GM23338 (cell line): ENCODE data around the gene MEGF11. TPM values are rescaled to one million over a fixed set of nuclear protein-coding genes. Genes with fewer than 3 reads are reported as not detected.

Experiments used
- ATAC-seq: fragments of 200-7000 bp; cut with Tn5 transposase; 3 replicates; pipeline ENCODE4 v1.9.1; 2020
- DNase-seq: peaks from one replicate; pipeline ENCODE4 v3.0.0-alpha.2; 2015; ENCODE audit warnings: low spot score
- H2AFZ ChIP-seq: fragments of 200-600 bp; sonication (generic); 2 replicates; pipeline ENCODE4 v1.8.0; 2016; ENCODE audit warnings: antibody characterized with exemption, mild to moderate bottlenecking, moderate library complexity
- H3F3A ChIP-seq: fragments of 200-600 bp; sonication (generic); replicated peaks from 2 replicates; pipeline ENCODE4 v1.8.0; 2017; ENCODE audit warnings: antibody characterized with exemption, mixed run types, low read depth
- H3K27ac ChIP-seq: fragments of 200-600 bp; sonication (generic); 2 replicates; pipeline ENCODE4 v1.6.1; 2016; ENCODE audit warnings: low read depth
- H3K27me3 ChIP-seq: fragments of 200-600 bp; sonication (generic); 2 replicates; pipeline ENCODE4 v1.8.0; 2016; ENCODE audit warnings: mild to moderate bottlenecking, mixed run types, moderate library complexity; ENCODE audit not compliant: insufficient read depth
- H3K36me3 ChIP-seq: fragments of 200-600 bp; sonication (generic); 2 replicates; pipeline ENCODE4 v1.8.0; 2016; ENCODE audit warnings: mild to moderate bottlenecking; ENCODE audit not compliant: insufficient read depth
- H3K4me1 ChIP-seq: fragments of 200-600 bp; sonication (generic); 2 replicates; pipeline ENCODE4 v1.8.0; 2016; ENCODE audit warnings: mild to moderate bottlenecking, moderate library complexity; ENCODE audit not compliant: insufficient read depth
- H3K4me2 ChIP-seq: fragments of 200-600 bp; sonication (generic); 2 replicates; pipeline ENCODE4 v1.7.1; 2017; ENCODE audit warnings: mixed run types
- H3K4me3 ChIP-seq: fragments of 200-600 bp; sonication (generic); 2 replicates; pipeline ENCODE4 v1.6.1; 2016; ENCODE audit warnings: mixed run types
- H3K79me2 ChIP-seq: fragments of 200-600 bp; sonication (generic); replicated peaks from 2 replicates; pipeline ENCODE4 v1.8.0; 2017; ENCODE audit warnings: mild to moderate bottlenecking; ENCODE audit not compliant: insufficient read depth
- H3K9me2 ChIP-seq: fragments of 200-600 bp; sonication (generic); 2 replicates; pipeline ENCODE4 v1.8.0; 2017; ENCODE audit not compliant: insufficient read depth
- H4K20me1 ChIP-seq: fragments of 200-600 bp; sonication (generic); replicated peaks from 2 replicates; pipeline ENCODE4 v1.8.0; 2017; ENCODE audit warnings: mild to moderate bottlenecking; ENCODE audit not compliant: insufficient read depth
- H3K27ac Mint-ChIP-seq: 2 replicates; pipeline ENCODE4 v1.8.0; 2020; ENCODE audit warnings: inconsistent platforms, mild to moderate bottlenecking, moderate library complexity, mixed read lengths
- H3K27me3 Mint-ChIP-seq: 3 replicates; pipeline ENCODE4 v1.8.0; 2022; ENCODE audit warnings: low read depth, mild to moderate bottlenecking, moderate library complexity, mixed read lengths, inconsistent platforms; ENCODE audit not compliant: insufficient read depth, poor library complexity
- H3K36me3 Mint-ChIP-seq: 3 replicates; pipeline ENCODE4 v1.8.0; 2021; ENCODE audit warnings: low read depth, mild to moderate bottlenecking, inconsistent platforms, moderate library complexity, mixed read lengths
- H3K4me1 Mint-ChIP-seq: 3 replicates; pipeline ENCODE4 v1.8.0; 2020; ENCODE audit warnings: mild to moderate bottlenecking, inconsistent platforms, mixed read lengths
- H3K4me3 Mint-ChIP-seq: 3 replicates; pipeline ENCODE4 v1.8.0; 2021; ENCODE audit warnings: moderate library complexity, mild to moderate bottlenecking, inconsistent platforms, mixed read lengths
- H3K9me3 Mint-ChIP-seq: 3 replicates; pipeline ENCODE4 v1.8.0; 2020; ENCODE audit warnings: moderate library complexity, mild to moderate bottlenecking, inconsistent platforms, mixed read lengths
- CTCF ChIP-seq, 2 experiments: fragments of 200-600 bp in 1 of 2; sonication (generic) in 1 of 2; conservative IDR thresholded peaks; 2 replicates each; pipeline versions ENCODE4 v1.5.1 to v1.6.1; 2016 to 2017; ENCODE audit warnings: antibody characterized with exemption in 2 of 2, low read depth in 2 of 2, mild to moderate bottlenecking in 2 of 2, moderate library complexity in 1 of 2
- ETS1 ChIP-seq: IDR thresholded peaks from 2 replicates; pipeline ENCODE4 v1.6.1; 2016; ENCODE audit warnings: antibody characterized with exemption
- EZH2 ChIP-seq: fragments of 200-600 bp; sonication (generic); IDR thresholded peaks from one replicate; pipeline ENCODE4 v1.8.0; 2017; ENCODE audit warnings: antibody characterized with exemption, mild to moderate bottlenecking, low read depth; ENCODE audit not compliant: unreplicated experiment
- EZH2phosphoT487 ChIP-seq: fragments of 200-600 bp; sonication (generic); IDR thresholded peaks from one replicate; pipeline ENCODE4 v1.8.1; 2018; ENCODE audit warnings: antibody characterized with exemption; ENCODE audit not compliant: unreplicated experiment
- JUNB ChIP-seq: IDR thresholded peaks from one replicate; pipeline ENCODE4 v1.6.1; 2016; ENCODE audit warnings: antibody characterized with exemption; ENCODE audit not compliant: unreplicated experiment
- NANOG ChIP-seq: IDR thresholded peaks from 2 replicates; pipeline ENCODE4 v1.6.1; 2016; ENCODE audit warnings: antibody characterized with exemption, borderline replicate concordance
- POLR2AphosphoS5 ChIP-seq: IDR thresholded peaks from 2 replicates; pipeline ENCODE4 v1.6.1; 2016; ENCODE audit warnings: antibody characterized with exemption, low read depth
- REST ChIP-seq: IDR thresholded peaks from one replicate; pipeline ENCODE4 v1.6.1; 2018; ENCODE audit warnings: antibody characterized with exemption; ENCODE audit not compliant: unreplicated experiment
- ZNF331 ChIP-seq: fragments of 250-450 bp; sonication (Bioruptor Pico); IDR thresholded peaks from 2 replicates; pipeline ENCODE4 v1.5.0; 2020; ENCODE audit warnings: low read depth, mild to moderate bottlenecking, moderate library complexity
- polyA plus RNA-seq: library from polyadenylated mRNA; unstranded; fragments of >200 nt; fragmentation: Nextera tagmentation; extraction: Ambion mirVana; gene quantifications from 2 replicates; pipeline ENCODE4 v1.2.1, GENCODE V29; 2016
- total RNA-seq: library from RNA; depleted of rRNA; stranded (reverse); fragments of >200 nt; shearing (Covaris generic); gene quantifications from 2 replicates; pipeline ENCODE4 v1.2.3, GENCODE V29; 2014

Gene MEGF11
- total and polyA plus RNA-seq, 2 experiments from 2014 or later = 1.3 to 1.9 TPM

GRCh38 chr15:66233487-66234415 lies 19.8 kb downstream of the MEGF11 start:
- Mint-ChIP-seq H3K27ac (peak overlapping the region; percentile 44; the same call in 1 of the 2 replicates), H3K9me3 (peaks cover 3% of the 10 kb centered on the region; the same call in 1 of the 3 replicates), H3K4me1 (peaks cover 18% of the 10 kb centered on the region), H3K36me3 (peaks cover 3% of the 10 kb centered on the region; the same call in 2 of the 3 replicates), H3K27me3 (peaks cover 18% of the 10 kb centered on the region), H3K4me3 (no peak overlapping the region)
- Histone ChIP-seq H3K79me2 (no peaks in the 10 kb centered on the region), H3K4me3 (no peak overlapping the region), H3K27ac (no peak overlapping the region), H3K4me1 (no peaks in the 10 kb centered on the region), H3K36me3 (no peaks in the 10 kb centered on the region), H3K9me2 (no peaks in the 10 kb centered on the region), H3K4me2 (no peak overlapping the region), H3F3A (no peaks in the 10 kb centered on the region), H4K20me1 (no peaks in the 10 kb centered on the region), H2AFZ (no peak overlapping the region), H3K27me3 (no peaks in the 10 kb centered on the region)
- TF ChIP-seq REST (no peak), ZNF331 (CRISPR knock-in tag) (no peak), CTCF (conservative IDR thresholded peaks at IDR 0.05; ENCODE audit: low read depth in 2 of 2) (peak; percentile 87 to 89), NANOG (no peak), EZH2 (no peak), POLR2AphosphoS5 (no peak)
- DNase-seq = peak; percentile 85
- ATAC-seq = peak; percentile 67

- no peaks in the 10 kb centered on the region for H3K79me2 ChIP-seq
- H3K4me2 ChIP-seq = no peak overlapping the region
- no peaks in the 10 kb centered on the region for H4K20me1 ChIP-seq
- Mint-ChIP-seq H3K27ac (peak overlapping the region; percentile 11; the same call in 1 of the 2 replicates), H3K9me3 (peaks cover 3% of the 10 kb centered on the region; the same call in 1 of the 3 replicates), H3K27me3 (peaks cover 16% of the 10 kb centered on the region), H3K36me3 (peaks cover 3% of the 10 kb centered on the region; the same call in 2 of the 3 replicates), H3K4me1 (peaks cover 11% of the 10 kb centered on the region), H3K4me3 (no peak overlapping the region)
- H3K27me3 ChIP-seq = no peaks in the 10 kb centered on the region
- H3K36me3 ChIP-seq = no peaks in the 10 kb centered on the region
- no peak for DNase-seq
- no peaks in the 10 kb centered on the region for H3K9me2 ChIP-seq
- ATAC-seq = no peak
- no peak overlapping the region for H3K27ac ChIP-seq
- no peaks in the 10 kb centered on the region for H3F3A ChIP-seq
- H3K4me3 ChIP-seq = no peak overlapping the region
- H3K4me1 ChIP-seq = no peaks in the 10 kb centered on the region
- H2AFZ ChIP-seq = no peak overlapping the region
- no peak for TF ChIP-seq ZNF331 (CRISPR knock-in tag)
- TF ChIP-seq EZH2phosphoT487 = no peak
- TF ChIP-seq JUNB = no peak
- no peak for TF ChIP-seq REST
- TF ChIP-seq NANOG = no peak
- no peak for TF ChIP-seq ETS1
Observed at GRCh38 chr15:66232267-66232625, 21.3 kb downstream of the MEGF11 start.
